Parathyroid adenoma (tissue), 2 donors: ENCODE results near the gene CDH12.

Source experiments
- H2AFZ ChIP-seq: fragments of 300-600 bp; sonication (generic); one replicate; pipeline ENCODE4 v1.7.0; 2017; ENCODE audit warnings: antibody characterized with exemption, mild to moderate bottlenecking
- H3K27ac ChIP-seq: fragments of 300-600 bp; sonication (generic); one replicate; pipeline ENCODE4 v1.7.0; 2017
- H3K27me3 ChIP-seq: fragments of 300-600 bp; sonication (generic); one replicate; pipeline ENCODE4 v1.7.0; 2017; ENCODE audit warnings: low read length; ENCODE audit not compliant: control insufficient read depth, insufficient read depth
- H3K36me3 ChIP-seq: fragments of 300-600 bp; sonication (generic); one replicate; pipeline ENCODE4 v1.7.0; 2017; ENCODE audit warnings: low read length; ENCODE audit not compliant: control insufficient read depth, insufficient read depth
- H3K4me1 ChIP-seq: fragments of 300-600 bp; sonication (generic); one replicate; pipeline ENCODE4 v1.7.0; 2017; ENCODE audit warnings: control low read depth
- H3K4me2 ChIP-seq: fragments of 300-600 bp; sonication (generic); one replicate; pipeline ENCODE4 v1.7.0; 2017; ENCODE audit warnings: low read length
- H3K4me3 ChIP-seq: fragments of 300-600 bp; sonication (generic); one replicate; pipeline ENCODE4 v1.7.0; 2017; ENCODE audit warnings: low read depth, low read length
- H3K79me2 ChIP-seq: fragments of 300-600 bp; sonication (generic); one replicate; pipeline ENCODE4 v1.7.0; 2017; ENCODE audit warnings: control low read depth
- H3K9ac ChIP-seq: fragments of 300-600 bp; sonication (generic); one replicate; pipeline ENCODE4 v1.7.0; 2017; ENCODE audit warnings: mild to moderate bottlenecking
- H3K9me3 ChIP-seq: fragments of 300-600 bp; sonication (generic); one replicate; pipeline ENCODE4 v1.7.0; 2017; ENCODE audit warnings: low read length; ENCODE audit not compliant: control insufficient read depth
- CTCF ChIP-seq: fragments of 300-600 bp; sonication (generic); IDR thresholded peaks from one replicate; pipeline ENCODE4 v1.7.0; 2017; ENCODE audit warnings: antibody characterized with exemption, mild to moderate bottlenecking
- donor health status: primary hyperparathyroidism.

The CDH12 gene

GRCh38 chr5:22734907-22735306 is 118.2 kb downstream of the CDH12 start:
- TF ChIP-seq CTCF: no peak
- Histone ChIP-seq H3K27ac (no peak overlapping the region), H3K36me3 (no peaks in the 10 kb centered on the region), H3K9ac (no peak overlapping the region), H3K4me3 (no peak overlapping the region), H3K27me3 (no peaks in the 10 kb centered on the region), H2AFZ (no peak overlapping the region), H3K4me2 (no peak overlapping the region), H3K9me3 (no peaks in the 10 kb centered on the region), H3K4me1 (no peaks in the 10 kb centered on the region), H3K79me2 (no peaks in the 10 kb centered on the region)

- Histone ChIP-seq H3K4me3 (no peak overlapping the region), H3K4me2 (no peak overlapping the region), H3K9me3 (no peaks in the 10 kb centered on the region), H3K79me2 (no peaks in the 10 kb centered on the region), H3K9ac (no peak overlapping the region), H2AFZ (no peak overlapping the region), H3K27ac (no peak overlapping the region), H3K36me3 (no peaks in the 10 kb centered on the region), H3K27me3 (no peaks in the 10 kb centered on the region), H3K4me1 (no peaks in the 10 kb centered on the region)
- TF ChIP-seq CTCF: no peak
Observed at GRCh38 chr5:22728610-22729009, 124.5 kb downstream of the CDH12 start.

- no peaks in the 10 kb centered on the region for H3K4me1 ChIP-seq
- TF ChIP-seq CTCF: no peak
- no peak overlapping the region for H3K4me2 ChIP-seq
- no peak overlapping the region for H3K4me3 ChIP-seq
- H3K79me2 ChIP-seq: no peaks in the 10 kb centered on the region
- H3K9me3 ChIP-seq: no peaks in the 10 kb centered on the region
- no peak overlapping the region for H3K9ac ChIP-seq
- H2AFZ ChIP-seq: no peak overlapping the region
- no peak overlapping the region for H3K27ac ChIP-seq
- H3K27me3 ChIP-seq: no peaks in the 10 kb centered on the region
- no peaks in the 10 kb centered on the region for H3K36me3 ChIP-seq
Observed at GRCh38 chr5:22722491-22722890, 130.7 kb downstream of the CDH12 start.

GRCh38 chr5:22722056-22722455 is 131.1 kb downstream of the CDH12 start:
- Histone ChIP-seq H3K9ac (no peak overlapping the region), H3K27me3 (no peaks in the 10 kb centered on the region), H3K4me1 (no peaks in the 10 kb centered on the region), H2AFZ (no peak overlapping the region), H3K4me2 (no peak overlapping the region), H3K9me3 (no peaks in the 10 kb centered on the region), H3K4me3 (no peak overlapping the region), H3K79me2 (no peaks in the 10 kb centered on the region), H3K27ac (no peak overlapping the region), H3K36me3 (no peaks in the 10 kb centered on the region)
- no peak for TF ChIP-seq CTCF

- no peak for TF ChIP-seq CTCF
- Histone ChIP-seq H3K27ac (no peak overlapping the region), H3K9me3 (no peaks in the 10 kb centered on the region), H3K79me2 (no peaks in the 10 kb centered on the region), H3K4me2 (no peak overlapping the region), H2AFZ (no peak overlapping the region), H3K4me3 (no peak overlapping the region), H3K27me3 (no peaks in the 10 kb centered on the region), H3K4me1 (no peaks in the 10 kb centered on the region), H3K9ac (no peak overlapping the region), H3K36me3 (no peaks in the 10 kb centered on the region)
Observed at GRCh38 chr5:22719842-22720241, 133.3 kb downstream of the CDH12 start.
